ENCODE measurements around the gene MOSPD3.

DNA sequence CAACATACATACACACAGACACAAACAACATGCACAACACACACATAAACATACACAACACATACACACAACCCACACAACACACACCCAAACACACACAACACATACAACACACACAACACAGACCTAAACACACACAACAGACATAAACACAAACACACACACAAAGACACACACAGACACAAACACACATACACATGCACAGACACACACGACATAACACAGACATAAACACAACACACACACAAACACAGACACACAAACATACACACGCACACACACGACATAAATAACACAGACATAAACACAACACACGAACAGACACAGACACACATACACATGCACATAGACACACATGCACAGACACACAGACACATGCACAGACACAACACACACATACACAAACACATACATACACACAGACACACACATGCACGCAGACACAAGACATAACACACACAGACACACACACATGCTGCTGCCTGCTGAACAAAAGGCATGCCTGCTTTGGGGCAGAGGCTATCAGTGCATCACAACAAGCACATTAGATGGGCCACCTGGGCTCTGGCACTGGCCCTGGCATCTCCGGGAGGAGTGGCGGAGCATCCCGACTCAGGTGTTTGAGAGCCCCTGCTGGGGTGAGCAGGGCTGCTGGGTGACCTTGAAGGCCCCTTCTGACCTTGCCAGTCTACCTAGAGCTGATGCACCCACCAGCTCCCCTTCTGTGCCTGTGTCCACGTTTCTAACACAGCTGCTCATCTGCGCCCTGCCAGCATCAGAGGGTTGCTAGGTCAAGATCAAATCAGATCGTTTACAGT lies 31.7 kb upstream of the MOSPD3 start:
- no peak for TF ChIP-seq POLR2AphosphoS5 (IDR thresholded peaks at IDR 0.05)
- TF ChIP-seq, protein P1, sequence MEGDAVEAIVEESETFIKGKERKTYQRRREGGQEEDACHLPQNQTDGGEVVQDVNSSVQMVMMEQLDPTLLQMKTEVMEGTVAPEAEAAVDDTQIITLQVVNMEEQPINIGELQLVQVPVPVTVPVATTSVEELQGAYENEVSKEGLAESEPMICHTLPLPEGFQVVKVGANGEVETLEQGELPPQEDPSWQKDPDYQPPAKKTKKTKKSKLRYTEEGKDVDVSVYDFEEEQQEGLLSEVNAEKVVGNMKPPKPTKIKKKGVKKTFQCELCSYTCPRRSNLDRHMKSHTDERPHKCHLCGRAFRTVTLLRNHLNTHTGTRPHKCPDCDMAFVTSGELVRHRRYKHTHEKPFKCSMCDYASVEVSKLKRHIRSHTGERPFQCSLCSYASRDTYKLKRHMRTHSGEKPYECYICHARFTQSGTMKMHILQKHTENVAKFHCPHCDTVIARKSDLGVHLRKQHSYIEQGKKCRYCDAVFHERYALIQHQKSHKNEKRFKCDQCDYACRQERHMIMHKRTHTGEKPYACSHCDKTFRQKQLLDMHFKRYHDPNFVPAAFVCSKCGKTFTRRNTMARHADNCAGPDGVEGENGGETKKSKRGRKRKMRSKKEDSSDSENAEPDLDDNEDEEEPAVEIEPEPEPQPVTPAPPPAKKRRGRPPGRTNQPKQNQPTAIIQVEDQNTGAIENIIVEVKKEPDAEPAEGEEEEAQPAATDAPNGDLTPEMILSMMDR (IDR thresholded peaks at IDR 0.05), result no peak

All from upper lobe of left lung (tissue), 4 donors.